Inflammatory macrophage (primary cell): ENCODE data around the gene RAPGEF5.

ENCODE experiments used
- DNase-seq, 2 donors: peaks; one replicate each; pipeline ENCODE4 v3.0.0-alpha.2; 2020 to 2022

The RAPGEF5 gene

DNA sequence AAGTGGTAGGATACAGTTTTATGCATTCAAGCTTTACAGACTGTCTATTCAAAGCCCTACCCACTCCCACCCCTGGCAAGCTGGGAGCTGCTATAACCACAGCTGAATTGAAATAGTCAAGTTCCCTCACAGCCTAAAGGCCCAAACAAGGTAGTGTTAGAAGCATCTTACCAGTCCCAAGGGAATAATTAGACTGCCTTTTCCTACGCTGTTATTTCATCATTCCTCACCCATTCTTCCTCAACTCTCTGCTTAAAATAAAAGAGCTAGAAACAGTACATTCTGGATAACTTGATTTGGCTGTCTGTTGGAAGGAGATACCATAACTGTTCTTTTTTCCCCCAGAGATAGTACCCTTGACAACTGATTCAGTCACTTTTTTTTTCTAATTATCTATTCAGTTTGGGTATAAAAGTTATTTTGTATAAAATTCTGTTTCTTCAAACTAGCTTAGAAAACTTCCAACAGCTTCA lies 54.0 kb downstream of the RAPGEF5 start:
- DNase-seq: no peak

DNA sequence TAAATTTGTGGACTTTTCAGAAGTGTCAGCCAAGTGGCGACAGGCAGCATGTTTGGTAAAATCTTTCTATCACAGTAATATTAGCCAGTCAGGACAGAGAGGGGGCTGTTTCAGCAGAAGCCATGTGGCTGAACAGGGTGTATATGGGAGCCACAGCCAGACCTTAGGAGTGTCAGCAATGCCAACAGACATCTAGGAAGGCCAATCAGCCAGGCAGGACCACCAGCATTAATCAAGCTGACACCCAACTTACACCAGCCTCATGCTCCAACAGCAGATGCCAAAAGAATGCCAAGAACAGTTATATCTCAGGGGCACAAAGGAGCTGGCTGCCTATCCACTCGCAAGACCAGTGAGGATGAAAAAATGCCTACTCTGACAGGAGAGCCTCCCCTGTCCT lies 54.8 kb downstream of the RAPGEF5 start:
- DNase-seq: no peak

DNA sequence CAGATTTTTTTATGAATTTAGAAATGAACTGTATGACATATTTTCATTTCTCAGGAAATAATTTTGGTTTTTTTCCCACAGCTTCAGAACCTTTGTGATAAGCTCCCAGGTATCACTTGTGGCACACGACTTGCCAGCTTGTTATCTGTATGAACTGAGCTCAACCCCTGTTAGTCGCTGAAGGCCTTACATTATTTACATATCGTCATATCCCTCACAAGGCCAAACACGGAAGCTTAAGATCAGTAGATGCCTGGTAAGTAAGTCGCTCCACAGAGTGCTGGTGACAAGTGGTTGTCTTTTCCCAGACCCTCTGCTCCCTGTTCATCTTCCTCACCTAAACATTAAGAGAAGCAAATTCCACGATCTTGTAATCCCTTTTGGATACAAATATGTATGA lies 55.2 kb downstream of the RAPGEF5 start:
- no peak for DNase-seq

DNA sequence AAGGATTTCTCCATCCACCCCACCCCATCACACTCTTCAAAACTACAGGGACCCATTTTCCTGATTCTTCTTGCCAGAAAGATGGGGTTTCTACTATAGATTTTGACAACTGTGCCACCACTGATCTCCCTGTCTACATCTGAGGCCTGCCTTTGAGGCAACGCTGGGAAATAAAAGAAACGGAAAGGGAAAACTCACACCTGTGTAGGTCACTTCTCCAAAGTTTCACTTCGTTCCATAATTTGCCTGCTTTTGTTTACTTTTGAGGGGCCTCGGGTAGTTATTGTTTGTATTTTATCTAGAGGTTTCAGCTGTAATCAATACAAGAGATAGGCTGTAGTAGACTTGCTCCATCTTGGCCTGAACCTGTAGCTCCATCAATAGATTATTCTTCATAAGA lies 56.1 kb downstream of the RAPGEF5 start:
- DNase-seq: no peak

DNA sequence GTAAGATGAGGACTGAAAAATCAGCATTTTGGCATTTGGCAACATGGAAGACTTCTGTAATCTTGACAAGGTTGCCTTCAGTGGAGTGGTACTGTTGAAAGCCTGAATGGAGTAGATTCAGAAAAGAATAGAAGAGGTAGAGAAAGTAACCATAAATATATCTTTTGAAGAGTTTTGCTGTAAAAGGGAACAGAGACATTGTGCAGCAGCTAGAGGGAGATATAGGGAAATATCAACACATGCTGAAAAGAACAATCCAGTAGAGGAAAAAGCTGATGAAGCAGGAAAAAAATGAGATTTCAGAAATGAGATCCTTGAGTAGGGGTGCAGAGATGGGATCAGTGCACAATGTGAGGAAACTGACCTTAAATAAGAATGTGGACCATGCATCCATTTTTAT lies 60.0 kb downstream of the RAPGEF5 start:
- no peak for DNase-seq

DNA sequence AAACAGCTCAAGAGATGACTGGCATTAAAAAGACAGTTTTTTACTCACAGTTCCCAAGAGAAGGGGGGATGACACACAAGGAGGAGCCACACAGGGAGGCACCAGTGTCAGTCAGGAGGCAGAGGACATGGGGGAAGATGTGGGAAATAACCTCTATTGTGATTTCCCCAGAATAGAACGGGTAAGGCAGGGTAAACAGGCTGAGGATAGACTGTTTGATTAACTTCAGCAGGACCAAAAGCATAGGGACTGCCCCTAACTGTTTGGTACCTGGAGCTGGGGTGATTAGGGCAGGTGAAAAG lies 60.7 kb downstream of the RAPGEF5 start:
- DNase-seq: no peak

DNA sequence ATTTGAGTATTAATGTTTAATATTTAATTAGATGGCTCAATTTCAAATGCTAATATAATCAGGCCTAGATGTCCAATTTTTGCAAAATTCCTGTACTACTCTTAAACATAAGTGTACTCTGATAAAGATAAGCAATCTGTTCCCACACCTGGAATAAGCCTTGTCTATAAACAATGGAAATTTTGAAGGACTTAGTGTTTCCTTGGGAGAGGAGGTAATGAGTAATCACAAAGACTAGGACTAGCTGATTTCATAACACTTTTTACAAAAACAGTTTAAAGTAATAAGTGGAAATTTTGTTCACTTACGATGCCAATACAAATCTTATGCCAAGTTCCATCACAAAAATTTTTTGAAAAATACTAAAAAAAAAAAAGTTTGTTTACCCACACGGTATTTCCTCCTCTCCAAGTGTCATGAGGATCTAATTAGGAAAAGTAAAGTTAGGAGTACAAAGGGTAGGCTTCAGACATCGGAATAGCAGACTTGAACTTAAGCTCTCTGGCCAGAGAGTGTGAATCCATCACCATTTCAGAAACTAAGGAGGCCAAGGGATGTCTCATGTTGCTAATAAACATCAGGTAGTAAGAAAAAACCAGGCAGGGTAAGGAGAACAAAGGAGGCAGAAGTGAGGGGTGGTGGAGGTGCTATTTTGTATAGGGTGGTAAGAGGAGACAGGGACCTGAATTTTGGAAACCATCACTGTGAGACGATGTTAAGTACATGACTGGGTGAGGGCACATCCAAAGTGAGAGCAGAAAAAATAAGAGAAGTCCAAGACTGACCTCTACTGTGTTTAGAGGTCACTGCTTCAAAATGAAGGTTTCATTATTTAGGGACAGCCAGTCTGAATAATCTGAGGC lies 61.3 kb downstream of the RAPGEF5 start:
- DNase-seq: no peak

DNA sequence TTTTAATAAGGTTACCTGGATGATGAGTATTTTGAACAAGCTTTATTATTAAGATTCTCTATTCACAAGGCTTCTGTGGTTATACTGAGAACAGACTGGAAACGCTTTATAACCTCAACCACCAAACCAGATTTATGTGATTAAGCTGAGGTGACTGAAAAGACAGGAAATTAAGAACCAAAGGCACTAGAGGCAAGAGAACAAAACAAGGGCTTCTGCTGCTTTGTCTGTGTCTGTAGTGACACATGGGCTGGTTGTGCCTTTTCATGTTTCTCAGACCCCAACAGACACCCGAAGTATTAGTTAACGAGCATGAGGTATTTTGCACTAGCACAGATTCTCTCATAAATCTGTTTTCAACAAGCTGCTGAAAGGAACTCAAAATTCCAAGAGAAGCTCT lies 64.4 kb downstream of the RAPGEF5 start:
- DNase-seq: no peak

DNA sequence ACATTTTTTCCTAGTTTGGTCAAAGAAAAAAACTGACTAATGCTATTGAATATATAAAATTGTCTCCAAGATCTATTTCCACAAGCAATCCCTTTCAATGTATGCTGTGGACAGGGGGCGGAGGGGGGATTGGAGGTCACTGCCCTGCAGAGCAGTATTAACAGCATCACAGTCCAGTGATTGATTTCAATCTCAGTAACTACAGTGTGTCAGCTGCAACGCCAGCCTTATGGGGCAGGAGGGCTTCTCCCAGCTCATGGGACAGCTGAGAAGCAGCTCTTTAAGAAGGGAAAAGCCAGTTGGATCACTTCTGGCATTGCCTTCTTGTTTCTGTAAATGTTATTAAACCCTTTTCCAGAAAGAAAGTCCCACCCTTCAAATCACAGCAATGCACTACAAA lies 65.0 kb downstream of the RAPGEF5 start:
- DNase-seq: no peak

DNA sequence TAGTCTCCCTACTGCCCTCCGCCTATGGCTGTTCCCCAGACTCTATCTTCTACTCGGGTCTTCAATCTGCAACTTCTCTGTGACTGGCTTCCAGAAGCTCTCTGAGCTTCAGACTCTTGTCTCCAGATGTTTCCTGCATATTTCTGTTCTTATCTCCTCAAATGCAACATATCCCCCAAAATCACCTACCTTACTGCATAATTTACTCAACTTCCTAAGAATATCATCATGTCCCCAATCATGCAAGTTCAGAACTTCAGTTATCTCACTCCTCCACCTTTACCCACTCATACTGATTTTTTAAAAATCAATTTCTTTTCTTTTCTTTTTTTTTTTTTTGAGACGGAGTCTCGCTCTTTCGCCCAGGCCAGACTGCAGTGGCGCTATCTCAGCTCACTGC lies 68.8 kb downstream of the RAPGEF5 start:
- DNase-seq: no peak

DNA sequence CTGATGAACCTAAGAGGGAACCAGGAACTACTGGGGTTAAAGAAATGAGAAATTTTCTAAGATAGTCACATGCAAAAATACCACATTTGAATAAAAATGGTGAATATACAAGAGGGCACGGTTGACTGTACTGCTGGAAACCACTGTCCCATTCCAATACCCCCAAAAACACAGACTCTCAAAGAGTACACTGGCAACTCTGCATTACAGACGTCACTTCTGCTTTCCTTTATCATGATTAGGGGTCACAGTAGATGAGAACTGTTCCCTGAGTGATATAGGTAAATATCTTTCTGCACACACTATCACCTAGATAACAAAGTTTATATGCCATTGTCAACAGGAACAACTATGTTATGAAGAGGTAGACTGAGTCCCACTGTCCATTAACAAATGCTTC lies 69.5 kb downstream of the RAPGEF5 start:
- no peak for DNase-seq

DNA sequence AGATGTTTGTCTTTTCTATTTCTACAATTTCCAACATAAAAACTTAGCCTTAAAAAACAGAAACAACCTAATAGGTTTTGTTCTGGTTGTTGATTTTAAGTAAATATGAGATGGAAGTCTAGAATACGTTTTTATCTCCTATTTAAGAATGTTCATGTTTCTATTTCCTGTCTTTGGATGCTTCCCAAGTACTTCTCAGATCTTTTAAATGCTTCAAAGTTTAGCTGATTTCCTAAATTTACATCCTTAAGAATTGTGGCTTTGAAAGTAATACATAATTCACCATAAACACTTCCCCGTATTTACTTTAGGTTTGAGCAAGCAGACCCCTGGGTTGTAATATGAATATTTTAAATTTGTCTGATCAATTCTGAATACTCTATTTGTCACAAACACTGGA lies 70.5 kb downstream of the RAPGEF5 start:
- DNase-seq: no peak

DNA sequence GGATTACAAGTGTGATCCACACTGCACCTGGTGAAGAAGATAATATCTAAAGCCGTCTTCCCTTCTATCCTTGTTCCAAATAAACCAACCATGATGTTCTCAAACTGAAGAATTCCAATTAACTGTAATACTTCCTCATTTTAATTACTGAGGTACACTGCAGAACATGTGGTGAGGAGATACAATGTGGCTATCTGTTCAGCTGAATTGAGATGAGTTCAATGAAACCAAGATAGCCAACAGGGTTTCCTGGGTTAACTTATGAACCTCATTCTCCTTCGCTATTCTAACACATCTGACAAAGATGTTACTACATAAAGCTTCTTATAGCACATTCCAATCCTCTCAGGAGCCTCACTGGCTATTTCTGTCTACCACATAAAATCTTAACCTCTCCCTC lies 75.5 kb downstream of the RAPGEF5 start:
- no peak for DNase-seq

DNA sequence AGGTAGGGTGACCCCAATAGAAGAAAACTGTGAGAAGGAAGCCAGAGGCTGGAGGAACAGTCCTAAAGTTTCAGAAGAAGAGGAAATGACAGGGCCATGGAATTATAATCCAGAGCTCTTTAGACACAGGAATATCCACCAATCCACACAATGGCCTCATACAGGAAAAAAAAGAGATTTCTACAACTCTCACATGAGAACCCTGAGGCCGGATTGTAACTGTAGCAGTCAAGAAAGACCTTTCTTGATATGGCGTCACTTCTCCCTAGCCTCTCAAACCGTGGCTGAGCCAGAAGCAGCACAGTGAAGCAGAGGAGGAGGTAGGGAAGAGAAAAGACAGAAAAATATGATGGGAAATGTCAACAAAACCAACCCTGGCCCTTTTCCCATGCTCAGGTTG lies 76.9 kb downstream of the RAPGEF5 start:
- no peak for DNase-seq

DNA sequence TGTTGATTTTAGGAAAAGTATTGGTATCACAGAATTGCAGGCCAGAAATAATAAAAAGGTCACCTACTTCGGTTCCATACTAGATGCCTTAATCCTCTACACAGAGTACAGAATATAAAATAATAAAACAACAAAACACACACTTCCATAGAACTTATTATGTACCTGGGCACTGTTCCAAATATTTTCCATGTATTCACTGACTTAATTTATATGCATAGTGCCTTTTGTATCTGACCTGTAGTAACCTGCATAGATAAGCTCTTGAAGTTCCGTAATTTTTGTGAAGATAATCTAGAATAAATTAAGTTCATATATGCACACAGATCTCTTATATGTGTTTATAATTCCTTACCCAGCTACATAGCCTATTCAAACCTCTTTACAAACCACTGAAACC lies 78.3 kb downstream of the RAPGEF5 start:
- no peak for DNase-seq

DNA sequence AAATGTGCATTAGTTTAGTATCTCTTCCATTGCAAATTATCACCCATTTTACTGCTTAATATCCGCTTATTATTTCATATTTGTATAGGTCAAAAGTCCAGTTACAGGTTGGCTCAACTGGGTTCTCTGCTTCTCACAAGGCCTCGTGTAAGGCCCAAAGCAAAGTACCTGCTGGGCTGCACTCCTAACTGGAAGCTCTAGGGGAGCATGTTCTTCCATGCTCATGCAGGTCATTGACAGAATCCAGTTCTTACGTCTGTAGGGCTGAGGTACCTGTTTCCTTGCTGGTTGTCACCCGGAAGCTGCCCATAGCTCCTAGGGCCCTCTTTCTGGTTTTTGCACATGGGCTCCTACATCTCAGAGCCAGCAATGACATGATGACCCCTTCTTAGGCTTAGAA lies 79.6 kb downstream of the RAPGEF5 start:
- no peak for DNase-seq

DNA sequence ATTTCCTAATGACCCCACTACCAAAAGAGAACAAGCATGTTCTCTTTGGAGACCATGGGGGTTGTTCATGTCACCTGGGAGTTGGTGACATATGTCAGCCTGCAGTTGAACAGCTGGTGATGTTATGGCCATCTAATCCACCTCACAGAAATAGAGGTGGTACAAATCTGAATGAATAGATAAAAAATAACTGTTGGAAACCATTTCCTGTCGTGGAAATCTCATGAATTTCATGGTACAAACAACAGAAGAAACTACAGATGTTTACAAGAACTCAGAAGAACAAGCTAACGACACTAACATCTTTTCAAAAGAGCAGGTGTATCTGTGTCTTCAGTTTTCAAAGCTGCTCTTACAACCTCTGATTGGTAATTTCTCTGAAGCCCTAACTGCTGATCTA lies 81.3 kb downstream of the RAPGEF5 start:
- DNase-seq: no peak

DNA sequence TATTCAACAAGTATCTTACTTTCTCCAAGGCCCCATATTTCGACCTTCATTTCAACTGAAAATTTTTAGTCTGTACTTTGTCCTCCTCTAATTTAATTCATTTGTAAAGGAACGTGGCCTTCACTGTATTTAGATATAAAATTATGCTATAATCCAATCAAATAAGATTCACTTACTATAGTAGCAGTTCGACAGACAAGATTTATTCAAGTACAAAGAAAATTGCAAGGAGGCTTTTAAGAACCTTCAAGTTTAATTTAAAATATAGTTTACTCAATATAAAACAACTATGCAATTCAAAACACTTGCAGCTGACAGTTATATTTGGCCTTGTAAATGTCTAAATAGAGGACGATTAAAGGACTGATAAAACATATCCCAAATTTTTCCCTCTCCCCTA lies 85.6 kb downstream of the RAPGEF5 start:
- DNase-seq: no peak

DNA sequence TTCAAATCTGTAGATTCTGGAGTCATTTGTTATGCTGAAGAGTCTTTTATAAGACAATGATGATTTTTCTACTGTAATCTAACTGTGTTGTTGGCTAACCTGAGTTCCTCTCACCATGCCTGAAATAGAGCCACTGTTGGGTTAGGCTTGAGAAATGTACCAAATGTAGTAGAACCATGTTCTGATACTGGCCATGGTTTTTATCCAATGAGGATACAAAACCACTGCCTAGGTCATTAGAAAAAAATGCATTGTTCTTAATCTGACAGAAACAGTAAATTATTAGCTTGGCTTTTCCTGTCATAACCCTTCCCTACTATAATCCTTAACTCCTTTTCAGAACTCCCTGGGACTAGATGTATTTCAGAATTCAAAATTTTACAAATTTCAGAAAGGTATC lies 86.6 kb downstream of the RAPGEF5 start:
- DNase-seq: no peak

DNA sequence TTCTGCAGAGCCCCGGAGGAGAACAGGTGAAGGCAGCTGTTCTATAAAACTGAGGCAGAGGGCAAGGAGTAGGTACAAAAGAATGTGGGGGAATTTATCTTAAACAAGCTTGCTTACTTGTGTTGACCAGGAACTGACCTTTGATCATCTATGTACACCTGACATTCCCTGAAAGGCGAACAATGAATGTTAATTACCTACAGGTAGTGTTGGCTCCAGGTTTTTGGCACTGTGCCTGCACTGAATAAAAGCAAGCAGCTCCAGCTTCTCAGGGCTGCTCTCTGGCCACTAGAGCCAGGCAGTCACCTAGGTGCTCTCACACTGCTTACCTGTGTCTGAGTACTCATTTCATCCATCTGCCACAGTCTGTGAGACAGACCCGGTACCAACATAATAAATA lies 87.0 kb downstream of the RAPGEF5 start:
- no peak for DNase-seq

DNA sequence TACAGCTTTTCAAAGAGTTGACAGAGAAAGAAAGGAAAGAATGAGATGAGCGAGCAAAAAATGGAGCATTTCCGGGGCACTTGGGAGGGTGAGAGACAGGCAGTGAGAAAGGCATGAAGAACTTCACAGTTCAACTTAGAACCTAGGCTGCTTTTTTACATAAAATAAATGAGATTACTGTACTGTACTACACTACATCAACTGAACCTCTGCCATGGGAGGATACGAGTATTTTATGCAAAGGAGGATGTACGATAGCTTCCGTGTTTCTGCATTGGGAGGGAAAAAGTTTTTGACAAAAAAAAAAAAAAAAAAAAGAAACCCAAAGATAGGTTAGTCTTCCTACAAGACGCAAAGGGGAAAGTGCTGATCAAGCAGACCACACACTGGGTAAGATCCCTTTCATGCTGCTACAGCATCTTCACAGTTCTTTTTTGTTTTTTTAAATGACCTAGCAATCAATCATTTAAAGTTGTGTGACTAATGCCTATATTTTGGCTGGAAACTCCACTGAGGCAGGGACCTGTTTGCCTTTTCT lies 88.0 kb downstream of the RAPGEF5 start:
- no peak for DNase-seq

DNA sequence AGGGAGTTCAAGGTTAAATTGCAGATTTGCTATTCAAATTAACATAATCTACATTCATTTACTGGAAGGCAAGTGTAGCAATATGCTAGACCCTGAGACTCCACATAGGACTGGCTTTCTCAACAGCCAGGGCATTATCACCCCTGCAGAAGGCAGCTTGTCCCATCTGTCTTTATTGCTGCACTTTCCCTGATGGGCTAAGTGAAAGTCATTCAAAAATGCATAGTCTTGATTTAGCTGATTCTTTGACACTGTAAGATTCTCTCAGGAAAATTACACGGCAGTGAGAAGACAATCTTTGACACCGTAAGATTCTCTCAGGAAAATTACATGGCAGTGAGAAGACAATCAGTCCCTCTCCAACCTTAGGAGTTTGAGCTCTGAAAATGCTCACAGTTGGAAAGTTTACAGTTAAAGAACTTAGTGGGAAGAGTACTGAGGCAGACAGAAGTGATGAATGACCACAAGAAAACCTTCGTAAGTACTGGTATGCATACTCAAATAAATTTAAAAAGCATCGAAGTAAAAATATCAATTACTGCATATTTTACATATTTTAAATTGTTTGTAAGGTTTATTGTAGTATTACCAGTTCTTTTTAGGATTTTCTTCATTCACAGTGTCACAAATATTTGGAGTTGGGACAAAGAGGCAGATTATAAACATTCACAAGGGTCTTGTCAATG lies 88.9 kb downstream of the RAPGEF5 start:
- no peak for DNase-seq

DNA sequence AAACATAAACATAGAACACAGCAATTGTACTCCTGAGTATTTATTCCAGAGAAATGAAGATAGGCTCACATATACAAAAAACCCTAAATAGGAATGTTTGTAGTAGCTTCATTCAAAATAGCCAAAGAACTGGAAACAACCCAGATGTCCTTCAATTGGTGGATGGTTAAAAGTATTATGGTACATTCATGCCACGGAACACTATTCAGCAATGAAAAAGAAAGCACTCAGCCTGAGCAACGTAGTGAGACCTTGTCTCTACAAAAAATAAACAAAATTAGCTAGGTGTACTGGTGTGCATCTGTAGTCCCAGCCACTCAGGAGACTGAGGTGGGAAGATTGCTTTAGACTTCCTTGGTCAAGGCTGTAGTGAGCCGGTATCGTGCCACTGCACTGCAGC lies 94.4 kb downstream of the RAPGEF5 start:
- DNase-seq: no peak

DNA sequence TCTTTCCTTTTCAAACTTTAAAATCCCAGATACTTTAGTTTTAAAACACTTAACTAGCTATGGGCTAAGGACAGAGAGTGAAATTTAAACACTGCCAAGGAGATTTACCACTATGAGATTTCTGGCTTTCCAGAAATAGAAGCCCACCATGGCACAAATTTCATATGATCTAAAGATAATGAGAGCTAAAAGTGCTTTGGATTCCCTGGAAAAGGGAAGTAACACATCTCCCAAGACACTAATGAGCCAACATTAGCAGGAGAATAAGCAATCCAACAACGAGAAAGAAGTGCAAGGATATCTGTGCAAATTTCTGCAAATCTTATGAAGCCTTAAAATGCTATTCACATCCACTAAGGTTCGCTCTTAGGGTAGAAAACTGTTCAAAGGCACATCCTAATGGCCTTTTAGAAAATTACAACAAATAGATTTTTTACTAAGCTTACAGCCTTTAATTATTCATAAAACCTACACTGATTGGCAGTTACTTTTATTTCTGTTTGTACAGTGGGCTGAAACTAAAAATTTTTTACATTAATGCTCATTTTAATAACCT lies 100.3 kb downstream of the RAPGEF5 start:
- DNase-seq: no peak
